Lung (tissue), 12 donors: ENCODE data around the gene MPZL3. TPM values are rescaled to one million over a fixed set of nuclear protein-coding genes. Genes with fewer than 3 reads are reported as not detected.
A peak's percentile ranks its signal among the peaks of the same experiment; 100 is the strongest.
"Not testable (repeated sequence)": the region's sequence is repeated elsewhere in the genome, so short reads cannot be mapped to it uniquely, and the experiment has no call there.

Source experiments
- ATAC-seq: fragments of 200-7000 bp; cut with Tn5 transposase; one replicate; pipeline ENCODE4 v1.9.1; 2020; ENCODE audit warnings: moderate number of reproducible peaks; ENCODE audit not compliant: insufficient read depth, low FRiP score
- DNase-seq, 3 donors: peaks; one replicate each; pipeline ENCODE4 v3.0.0-alpha.2; 2013 to 2017
- H3K27ac ChIP-seq, 2 donors: one replicate each; pipeline ENCODE4 v1.5.1; 2013; ENCODE audit warnings: mild to moderate bottlenecking in 2 of 2, moderate library complexity in 2 of 2, control low read depth in 1 of 2, inconsistent platforms in 1 of 2, low read depth in 1 of 2, low read length in 1 of 2
- H3K27me3 ChIP-seq, 3 donors: one replicate each; pipeline ENCODE4 v1.5.1; 2013; ENCODE audit warnings: low read length in 2 of 3; ENCODE audit not compliant: control insufficient read depth in 3 of 3, insufficient read depth in 3 of 3
- H3K36me3 ChIP-seq, 4 donors: one replicate each; pipeline ENCODE4 v1.5.1; 2013; ENCODE audit warnings: low read length in 4 of 4, mild to moderate bottlenecking in 1 of 4, moderate library complexity in 1 of 4; ENCODE audit not compliant: control insufficient read depth in 4 of 4, insufficient read depth in 4 of 4
- H3K4me1 ChIP-seq, 5 donors: one replicate each; pipeline ENCODE4 v1.5.1; 2013; ENCODE audit warnings: low read length in 5 of 5, mild to moderate bottlenecking in 2 of 5, moderate library complexity in 1 of 5; ENCODE audit not compliant: control insufficient read depth in 5 of 5, insufficient read depth in 5 of 5
- H3K4me3 ChIP-seq: one replicate; pipeline ENCODE4 v1.5.1; 2013; ENCODE audit warnings: mild to moderate bottlenecking, control low read depth, moderate library complexity
- H3K9ac ChIP-seq, 2 donors: one replicate each; pipeline ENCODE4 v1.5.1; 2013; ENCODE audit warnings: low read length in 2 of 2, control low read depth in 1 of 2; ENCODE audit not compliant: insufficient read depth in 1 of 2
- H3K9me3 ChIP-seq, 4 donors: one replicate each; pipeline ENCODE4 v1.5.1; 2013; ENCODE audit warnings: low read length in 3 of 4, mild to moderate bottlenecking in 1 of 4, moderate library complexity in 1 of 4; ENCODE audit not compliant: control insufficient read depth in 4 of 4, insufficient read depth in 3 of 4
- WGBS, 2 donors: extraction: QIAGEN DNeasy Blood & Tissue Kit; methylation state at CpG; one replicate each; pipeline ENCODE4 v1.1.7; 2013; 5-methylcytosine and 5-hydroxymethylcytosine counted together
- polyA plus RNA-seq, 2 donors: library from polyadenylated mRNA; stranded (reverse); fragments of 200-250 nt; gene quantifications; one replicate each; pipeline ENCODE4 v1.2.1, GENCODE V29; 2013
- total RNA-seq, 2 donors: library from RNA; depleted of rRNA in 1 of 2; stranded (reverse); fragments of >200 nt in 1 of 2; gene quantifications; one replicate each; pipeline ENCODE4 v1.2.1, GENCODE V29; 2014 to 2021
- TF ChIP-seq, protein P1 (sequence below): IDR thresholded peaks from 2 replicates; pipeline ENCODE4 v1.5.1; 2012; ENCODE audit warnings: mild to moderate bottlenecking; ENCODE audit errors: control extremely low read depth, extremely low read depth
- donor health status: control.
- donor health status: control.
- donor health status: Bipolar disorder and iron deficiency.
- donor health status: healthy.
- donor health status: DM: yes; HTN: yes; CAD: no.

MPZL3 gene
- total and polyA plus RNA-seq, 4 donors, result 7.7 to 22.6 (median 11.1) TPM

DNA sequence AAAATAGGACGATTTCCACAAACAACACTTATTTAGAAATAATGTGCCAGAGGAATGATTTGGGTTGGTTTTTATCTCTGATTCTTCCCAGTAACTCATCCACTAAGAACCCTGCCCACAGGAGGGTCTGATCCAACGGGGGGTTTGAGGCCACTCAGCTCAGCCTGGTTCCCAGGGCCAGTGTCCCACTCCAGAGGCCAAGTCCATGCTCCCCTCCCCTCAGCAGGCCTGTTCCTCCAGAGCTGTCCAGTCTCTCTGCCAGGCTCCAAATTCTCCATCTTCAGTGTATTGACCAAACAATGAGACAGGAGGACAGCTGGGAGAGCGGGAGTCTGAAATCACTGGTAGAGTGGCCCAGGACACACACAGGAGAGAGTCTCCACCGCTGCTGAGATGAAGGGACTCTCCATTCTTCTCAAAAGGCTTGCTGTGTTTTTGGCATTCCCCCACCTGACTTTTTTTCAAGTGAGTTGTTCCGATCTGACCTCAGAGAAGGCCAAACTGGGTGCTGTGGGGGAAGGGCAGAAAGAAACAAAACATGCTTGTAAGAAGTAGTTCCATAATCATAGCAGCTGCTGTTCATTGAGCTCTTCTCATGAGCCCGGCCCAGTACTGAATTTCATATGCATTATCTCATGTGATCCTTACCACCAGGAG is 58.1 kb downstream of the MPZL3 start:
- no peaks in the 10 kb centered on the region for H3K27me3 ChIP-seq
- H3K27ac ChIP-seq, result peak overlapping the region in 1 of 2 donors; percentile 90
- no peak overlapping the region for H3K4me3 ChIP-seq
- H3K9me3 ChIP-seq, result peaks cover 0 to 2% (median 0%) of the 10 kb centered on the region in 4 donors
- H3K9ac ChIP-seq, result no peak overlapping the region
- H3K36me3 ChIP-seq, result peaks cover 0 to 3% (median 0%) of the 10 kb centered on the region in 4 donors
- no peak for DNase-seq
- ATAC-seq, result no peak
- H3K4me1 ChIP-seq, result peaks cover 0 to 13% (median 4%) of the 10 kb centered on the region in 5 donors
- TF ChIP-seq, protein P1, sequence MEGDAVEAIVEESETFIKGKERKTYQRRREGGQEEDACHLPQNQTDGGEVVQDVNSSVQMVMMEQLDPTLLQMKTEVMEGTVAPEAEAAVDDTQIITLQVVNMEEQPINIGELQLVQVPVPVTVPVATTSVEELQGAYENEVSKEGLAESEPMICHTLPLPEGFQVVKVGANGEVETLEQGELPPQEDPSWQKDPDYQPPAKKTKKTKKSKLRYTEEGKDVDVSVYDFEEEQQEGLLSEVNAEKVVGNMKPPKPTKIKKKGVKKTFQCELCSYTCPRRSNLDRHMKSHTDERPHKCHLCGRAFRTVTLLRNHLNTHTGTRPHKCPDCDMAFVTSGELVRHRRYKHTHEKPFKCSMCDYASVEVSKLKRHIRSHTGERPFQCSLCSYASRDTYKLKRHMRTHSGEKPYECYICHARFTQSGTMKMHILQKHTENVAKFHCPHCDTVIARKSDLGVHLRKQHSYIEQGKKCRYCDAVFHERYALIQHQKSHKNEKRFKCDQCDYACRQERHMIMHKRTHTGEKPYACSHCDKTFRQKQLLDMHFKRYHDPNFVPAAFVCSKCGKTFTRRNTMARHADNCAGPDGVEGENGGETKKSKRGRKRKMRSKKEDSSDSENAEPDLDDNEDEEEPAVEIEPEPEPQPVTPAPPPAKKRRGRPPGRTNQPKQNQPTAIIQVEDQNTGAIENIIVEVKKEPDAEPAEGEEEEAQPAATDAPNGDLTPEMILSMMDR, result no peak
- WGBS, 2 donors, result 70 to 87% methylated on average over 6 of the region's 6 CpGs

DNA sequence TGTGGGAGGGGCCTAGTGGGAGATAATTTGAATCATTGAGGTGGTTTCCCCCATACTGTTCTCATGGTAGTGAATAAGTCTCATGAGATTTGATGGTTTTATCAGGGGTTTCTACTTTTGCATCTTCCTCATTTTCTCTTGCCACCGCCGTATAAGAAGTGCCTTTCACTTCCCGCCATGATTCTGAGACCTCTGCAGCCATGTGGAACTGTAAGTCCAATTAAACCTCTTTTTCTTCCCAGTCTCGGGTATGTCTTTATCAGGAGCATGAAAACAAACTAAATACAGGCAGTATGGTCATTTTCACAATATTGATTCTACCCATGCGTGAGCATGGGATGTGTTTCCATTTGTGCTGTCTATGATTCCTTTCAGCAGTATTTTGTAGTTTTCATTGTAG is 59.3 kb downstream of the MPZL3 start:
- not testable (repeated sequence) for ATAC-seq, H3K9ac ChIP-seq, H3K27me3 ChIP-seq, H3K9me3 ChIP-seq, H3K36me3 ChIP-seq, DNase-seq, H3K27ac ChIP-seq, H3K4me3 ChIP-seq
- WGBS, 2 donors, result 94 to 95% methylated on average over 5 of the region's 5 CpGs
- H3K4me1 ChIP-seq, result peaks cover 0 to 13% (median 4%) of the 10 kb centered on the region in 5 donors

- not testable (repeated sequence) for DNase-seq, ATAC-seq, H3K4me3 ChIP-seq, H3K36me3 ChIP-seq, H3K27ac ChIP-seq, H3K9ac ChIP-seq, H3K9me3 ChIP-seq, H3K27me3 ChIP-seq
- peaks cover 0 to 13% (median 6%) of the 10 kb centered on the region in 5 donors for H3K4me1 ChIP-seq
- 50 to 82% methylated on average over 2 of the region's 2 CpGs for WGBS, 2 donors
Observed at GRCh38 chr11:118190942-118191506, 61.1 kb downstream of the MPZL3 start.

- Histone ChIP-seq H3K27me3 (no peaks in the 10 kb centered on the region), H3K4me3 (no peak overlapping the region), H3K9ac (no peak overlapping the region), H3K36me3 (no peaks in the 10 kb centered on the region), H3K27ac (peak overlapping the region in 1 of 2 donors; percentile 7), H3K9me3 (no peaks in the 10 kb centered on the region), H3K4me1 (peaks cover 0 to 2% (median 0%) of the 10 kb centered on the region in 5 donors)
- TF ChIP-seq, protein P1, result no peak
- ATAC-seq, result no peak
- DNase-seq, result peak in 1 of 3 donors; percentile 53
- WGBS, 2 donors, result 39 to 60% methylated on average over 6 of the region's 6 CpGs
Observed at GRCh38 chr11:118186346-118187107, 65.6 kb downstream of the MPZL3 start.
